HepG2 (cell line): Measurements from ENCODE around the gene RABGAP1L.

Experiments
- CTCF ChIP-seq: sonication (generic); formaldehyde crosslinking; IDR thresholded peaks from 2 replicates; pipeline ENCODE4 v1.5.0; 2020; ENCODE audit warnings: mild to moderate bottlenecking, missing genetic modification reagents, moderate library complexity
- HOXA7 ChIP-seq: sonication (generic); formaldehyde crosslinking; IDR thresholded peaks from 2 replicates; pipeline ENCODE4 v1.8.1; 2022; ENCODE audit warnings: mild to moderate bottlenecking, missing genetic modification reagents, moderate library complexity
- NPAS2 ChIP-seq: sonication (generic); formaldehyde crosslinking; IDR thresholded peaks from 2 replicates; pipeline ENCODE4 v1.8.0; 2022; ENCODE audit warnings: mild to moderate bottlenecking, missing genetic modification reagents, borderline replicate concordance
- SP4 ChIP-seq: sonication (generic); formaldehyde crosslinking; IDR thresholded peaks from 2 replicates; pipeline ENCODE4 v1.8.1; 2023; ENCODE audit warnings: mild to moderate bottlenecking, missing genetic modification reagents
- TF ChIP-seq, protein P1 (sequence below), 2 experiments: fragments of 450-650 bp in 1 of 2; sonication (generic) in 1 of 2; formaldehyde crosslinking; IDR thresholded peaks; 2 replicates each; pipeline versions ENCODE4 v1.5.0 to v1.8.0; 2020 to 2022; ENCODE audit warnings: mild to moderate bottlenecking in 1 of 2, missing genetic modification reagents in 1 of 2

DNA sequence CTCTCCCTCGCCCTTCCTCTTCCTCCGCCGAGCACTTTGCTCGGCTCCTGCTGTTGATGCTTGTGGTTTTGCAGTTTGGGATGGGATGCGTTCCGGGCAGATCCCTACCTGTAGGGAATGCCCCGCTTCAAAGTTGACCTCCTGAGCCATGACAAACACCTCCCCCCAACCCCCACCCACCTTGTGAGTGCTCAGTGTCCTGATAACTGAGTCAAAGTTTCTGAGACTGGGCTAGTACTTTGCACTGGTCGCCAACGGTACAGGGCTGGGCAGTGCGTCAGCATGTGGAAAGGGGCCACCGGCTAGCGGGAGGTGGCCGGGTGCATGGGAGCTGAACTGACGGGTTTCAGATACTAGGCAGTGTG, 771 bp downstream of the RABGAP1L start:
- no peak for TF ChIP-seq NPAS2 (CRISPR knock-in tag)
- no peak for TF ChIP-seq SP4 (CRISPR knock-in tag)
- TF ChIP-seq, protein P1, sequence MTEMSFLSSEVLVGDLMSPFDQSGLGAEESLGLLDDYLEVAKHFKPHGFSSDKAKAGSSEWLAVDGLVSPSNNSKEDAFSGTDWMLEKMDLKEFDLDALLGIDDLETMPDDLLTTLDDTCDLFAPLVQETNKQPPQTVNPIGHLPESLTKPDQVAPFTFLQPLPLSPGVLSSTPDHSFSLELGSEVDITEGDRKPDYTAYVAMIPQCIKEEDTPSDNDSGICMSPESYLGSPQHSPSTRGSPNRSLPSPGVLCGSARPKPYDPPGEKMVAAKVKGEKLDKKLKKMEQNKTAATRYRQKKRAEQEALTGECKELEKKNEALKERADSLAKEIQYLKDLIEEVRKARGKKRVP (CRISPR knock-in tag; IDR thresholded peaks at IDR 0.05): no peak
- TF ChIP-seq CTCF (CRISPR knock-in tag): no peak
- no peak for TF ChIP-seq HOXA7 (CRISPR knock-in tag)
